IMR-90 (cell line): ENCODE measurements around the gene RASSF9. TPM values are rescaled to one million over a fixed set of nuclear protein-coding genes. Genes with fewer than 3 reads are reported as not detected.

ENCODE experiments used
- ATAC-seq: fragments of 200-7000 bp; cut with Tn5 transposase; 2 replicates; pipeline ENCODE4 v1.9.1; 2020; ENCODE audit warnings: low read depth, mild to moderate bottlenecking, moderate library complexity
- BruUV-seq: library from RNA; stranded (reverse); fragments of 400-500 nt; replicated peaks from 2 replicates; lab custom pipeline; 2021; lab: Mats Ljungman, UMichigan
- CTCF ChIA-PET: fragments of 300-600 bp; formaldehyde crosslinking; extraction: SDS; loops from one replicate; lab custom pipeline; 2021; ENCODE audit warnings: antibody characterized with exemption; lab: Yijun Ruan, JAX
- POLR2A ChIA-PET: fragments of 300-600 bp; sonication (Branson Sonifier 250); formaldehyde crosslinking; loops from one replicate; lab custom pipeline; 2022; ENCODE audit warnings: antibody characterized with exemption; ENCODE audit not compliant: unreplicated experiment; lab: Charles Lee
- DNase-seq: peaks from one replicate; pipeline ENCODE4 v3.0.0; 2013
- H2AFZ ChIP-seq: replicated peaks from 2 replicates; pipeline ENCODE3; 2013; ENCODE audit warnings: low read length, mild to moderate bottlenecking; ENCODE audit not compliant: poor library complexity
- H2AK5ac ChIP-seq: 2 replicates; pipeline ENCODE4 v1.6.1; 2013; ENCODE audit warnings: low read depth, low read length, inconsistent platforms
- H2AK9ac ChIP-seq: replicated peaks from 2 replicates; pipeline ENCODE3; 2013; ENCODE audit warnings: mild to moderate bottlenecking, low read depth, low read length, moderate library complexity; ENCODE audit not compliant: poor library complexity
- H2BK120ac ChIP-seq: 2 replicates; pipeline ENCODE4 v1.6.1; 2013; ENCODE audit warnings: low read depth, low read length, inconsistent platforms
- H2BK15ac ChIP-seq: 3 replicates; pipeline ENCODE4 v1.6.1; 2013; ENCODE audit warnings: low read depth, low read length, inconsistent platforms
- H2BK20ac ChIP-seq: 2 replicates; pipeline ENCODE4 v1.6.1; 2013; ENCODE audit warnings: low read depth, mild to moderate bottlenecking, inconsistent platforms, low read length, moderate library complexity
- H2BK5ac ChIP-seq: 2 replicates; pipeline ENCODE4 v1.6.1; 2013; ENCODE audit warnings: mild to moderate bottlenecking, low read depth, low read length, inconsistent platforms; ENCODE audit not compliant: poor library complexity, severe bottlenecking
- H3K14ac ChIP-seq: replicated peaks from 2 replicates; pipeline ENCODE4 v1.6.1; 2013; ENCODE audit warnings: low read depth, low read length, inconsistent platforms
- H3K18ac ChIP-seq: 2 replicates; pipeline ENCODE4 v1.6.1; 2013; ENCODE audit warnings: low read depth, low read length, control low read depth
- H3K23ac ChIP-seq: 2 replicates; pipeline ENCODE4 v1.6.1; 2013; ENCODE audit warnings: low read depth, low read length, inconsistent platforms
- H3K27ac ChIP-seq: 2 replicates; pipeline ENCODE4 v1.5.1; 2013; ENCODE audit warnings: mild to moderate bottlenecking, control low read depth, low read length; ENCODE audit not compliant: insufficient read depth
- H3K27me3 ChIP-seq: 2 replicates; pipeline ENCODE4 v1.6.1; 2013; ENCODE audit warnings: low read length; ENCODE audit not compliant: control insufficient read depth, insufficient read depth
- H3K36me3 ChIP-seq: 2 replicates; pipeline ENCODE4 v1.6.1; 2013; ENCODE audit warnings: low read length, mixed read lengths; ENCODE audit not compliant: control insufficient read depth, insufficient read depth
- H3K4ac ChIP-seq: 2 replicates; pipeline ENCODE4 v1.6.1; 2013; ENCODE audit warnings: low read depth, low read length, inconsistent platforms
- H3K4me1 ChIP-seq: 2 replicates; pipeline ENCODE4 v1.6.1; 2013; ENCODE audit warnings: low read length, mixed read lengths; ENCODE audit not compliant: control insufficient read depth, insufficient read depth
- H3K4me2 ChIP-seq: 2 replicates; pipeline ENCODE4 v1.6.1; 2013; ENCODE audit warnings: low read depth, mild to moderate bottlenecking, control low read depth, low read length, moderate library complexity
- H3K4me3 ChIP-seq: 2 replicates; pipeline ENCODE4 v1.5.1; 2013; ENCODE audit warnings: low read depth, mild to moderate bottlenecking, control low read depth, low read length, moderate library complexity; ENCODE audit not compliant: insufficient read depth
- H3K56ac ChIP-seq: 2 replicates; pipeline ENCODE4 v1.6.1; 2013; ENCODE audit warnings: low read length, inconsistent platforms; ENCODE audit not compliant: insufficient read depth; ENCODE audit errors: extremely low read depth
- H3K79me1 ChIP-seq, 2 experiments: 2 replicates each; pipeline ENCODE4 v1.6.1; 2013; ENCODE audit warnings: low read length in 2 of 2, inconsistent platforms in 1 of 2, low read depth in 1 of 2
- H3K9ac ChIP-seq: 2 replicates; pipeline ENCODE4 v1.6.1; 2013; ENCODE audit warnings: low read depth, low read length, control low read depth
- H3K9me1 ChIP-seq: 2 replicates; pipeline ENCODE4 v1.6.1; 2013; ENCODE audit warnings: low read length, inconsistent platforms; ENCODE audit not compliant: insufficient read depth
- H3K9me3 ChIP-seq: 2 replicates; pipeline ENCODE4 v1.6.1; 2013; ENCODE audit warnings: low read length; ENCODE audit not compliant: control insufficient read depth, insufficient read depth
- H4K20me1 ChIP-seq: 2 replicates; pipeline ENCODE4 v1.6.1; 2013; ENCODE audit warnings: low read length, inconsistent platforms; ENCODE audit not compliant: insufficient read depth
- H4K5ac ChIP-seq: 2 replicates; pipeline ENCODE4 v1.6.1; 2013; ENCODE audit warnings: mild to moderate bottlenecking, low read depth, low read length, control low read depth
- H4K8ac ChIP-seq, 2 experiments: 2 replicates each; pipeline ENCODE4 v1.6.1; 2013; ENCODE audit warnings: low read depth in 2 of 2, low read length in 2 of 2, control low read depth in 1 of 2, inconsistent platforms in 1 of 2
- H4K91ac ChIP-seq: 2 replicates; pipeline ENCODE4 v1.6.1; 2013; ENCODE audit warnings: low read depth, low read length, inconsistent platforms; ENCODE audit not compliant: insufficient read depth
- BHLHE40 ChIP-seq: fragments of 150-350 bp; IDR thresholded peaks from 2 replicates; pipeline ENCODE4 v1.6.1; 2016; ENCODE audit warnings: mild to moderate bottlenecking, low read depth, low read length
- CEBPB ChIP-seq: IDR thresholded peaks from 2 replicates; pipeline ENCODE4 v1.6.1; 2012; ENCODE audit warnings: low read depth, low read length, improper control_type of control experiment
- CHD1 ChIP-seq: IDR thresholded peaks from 2 replicates; pipeline ENCODE4 v1.6.1; 2012; ENCODE audit warnings: low read depth, low read length, improper control_type of control experiment
- CTCF ChIP-seq: conservative IDR thresholded peaks from 2 replicates; pipeline ENCODE4 v1.5.1; 2012; ENCODE audit warnings: mild to moderate bottlenecking, low read depth, low read length, improper control_type of control experiment
- FOS ChIP-seq: fragments of 150-350 bp; IDR thresholded peaks from 2 replicates; pipeline ENCODE4 v1.6.1; 2016; ENCODE audit warnings: low read depth, low read length
- MAFK ChIP-seq: IDR thresholded peaks from 2 replicates; pipeline ENCODE4 v1.6.1; 2012; ENCODE audit warnings: low read depth, low read length, improper control_type of control experiment
- MAZ ChIP-seq: IDR thresholded peaks from 2 replicates; pipeline ENCODE4 v1.6.1; 2012; ENCODE audit warnings: low read depth, mild to moderate bottlenecking, low read length, improper control_type of control experiment, moderate library complexity, borderline replicate concordance
- MXI1 ChIP-seq: IDR thresholded peaks from 2 replicates; pipeline ENCODE4 v1.6.1; 2012; ENCODE audit warnings: low read depth, mild to moderate bottlenecking, low read length, moderate library complexity, borderline replicate concordance
- NFE2L2 ChIP-seq: fragments of 150-350 bp; IDR thresholded peaks from 2 replicates; pipeline ENCODE4 v1.6.1; 2016; ENCODE audit warnings: low read depth, mild to moderate bottlenecking, low read length
- POLR2A ChIP-seq: IDR thresholded peaks from 2 replicates; pipeline ENCODE4 v1.6.1; 2012; ENCODE audit warnings: mild to moderate bottlenecking, low read depth, low read length
- RAD21 ChIP-seq: IDR thresholded peaks from 2 replicates; pipeline ENCODE4 v1.6.1; 2012; ENCODE audit warnings: low read length, improper control_type of control experiment
- RCOR1 ChIP-seq: IDR thresholded peaks from 2 replicates; pipeline ENCODE4 v1.6.1; 2012; ENCODE audit warnings: mild to moderate bottlenecking, low read length, improper control_type of control experiment; ENCODE audit not compliant: insufficient replicate concordance
- RFX5 ChIP-seq: IDR thresholded peaks from 2 replicates; pipeline ENCODE4 v1.8.0; 2012; ENCODE audit warnings: low read depth, mild to moderate bottlenecking, low read length, moderate library complexity
- SMC3 ChIP-seq: fragments of 150-350 bp; IDR thresholded peaks from 2 replicates; pipeline ENCODE4 v1.6.1; 2016; ENCODE audit warnings: low read depth, mild to moderate bottlenecking, antibody characterized with exemption, low read length, moderate library complexity
- USF2 ChIP-seq: fragments of 150-350 bp; IDR thresholded peaks from 2 replicates; pipeline ENCODE4 v1.6.1; 2017; ENCODE audit warnings: mild to moderate bottlenecking, antibody characterized with exemption, low read length, low read depth
- WGBS, 2 experiments: methylation state at CpG; one replicate each; pipeline versions ENCODE4 v1.1.5 to v1.1.7; 2013; ENCODE audit warnings: missing lambda C conversion rate in 2 of 2; ENCODE audit not compliant: insufficient read length in 1 of 2; ENCODE audit errors: extremely low coverage in 2 of 2; 5-methylcytosine and 5-hydroxymethylcytosine counted together
- dilution Hi-C: fragments of 300-500 bp; cut with HindIII; formaldehyde crosslinking; loops from one replicate; pipeline ENCODE4 v1.14.3; 2018; ENCODE audit warnings: low sequenced_read_pairs; ENCODE audit not compliant: unreplicated experiment
- in situ Hi-C: fragments of 300-500 bp; cut with MboI; formaldehyde crosslinking; loops from 3 replicates; pipeline ENCODE4 v1.14.3; 2019; ENCODE audit warnings: low sequenced_read_pairs, inconsistent platforms, mixed read lengths
- intact Hi-C: fragments of 100-400 bp; cut with micrococcal nuclease; formaldehyde crosslinking; loops from 2 replicates; pipeline ENCODE4 v1.10.0; 2022
- polyA plus RNA-seq, 3 experiments: library from polyadenylated mRNA; depleted of rRNA; stranded (reverse); fragments of >200 nt; gene quantifications; 2 replicates each; pipeline ENCODE4 v1.2.3, GENCODE V29; 2012; ENCODE audit warnings: low replicate concordance in 1 of 3
- total RNA-seq: library from RNA; depleted of rRNA; stranded (reverse); fragments of >200 nt; gene quantifications from 2 replicates; pipeline ENCODE4 v1.2.3, GENCODE V29; 2012
- TF ChIP-seq, protein P1 (sequence below): fragments of 150-350 bp; IDR thresholded peaks from 2 replicates; pipeline ENCODE4 v1.6.1; 2016; ENCODE audit warnings: low read depth, mild to moderate bottlenecking, low read length, moderate library complexity, borderline replicate concordance

Gene RASSF9
- total and polyA plus RNA-seq, 2 of the 4 experiments (the other 2 are of a cell fraction), result 0.09 to 0.18 TPM

DNA sequence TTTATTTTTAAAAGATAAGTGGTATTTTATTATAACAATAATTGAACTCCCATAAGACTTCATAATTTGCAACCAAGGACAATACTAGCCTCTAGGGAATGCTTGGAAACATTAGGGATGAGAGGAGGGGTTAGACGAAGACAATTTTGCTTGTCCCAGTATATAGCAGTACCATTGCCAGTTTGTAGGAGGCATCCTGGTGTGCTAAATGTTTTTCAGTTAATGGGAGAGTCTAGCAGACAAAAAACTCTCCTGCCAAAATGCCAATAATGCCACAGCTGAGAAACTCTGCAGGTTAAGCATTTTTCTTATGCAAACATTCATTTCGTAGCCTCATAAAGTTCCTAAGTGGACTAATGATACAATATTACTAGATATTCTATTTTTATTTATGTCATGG lies 38.1 kb downstream of the RASSF9 start:
- no peaks in the 10 kb centered on the region for H3K9me1 ChIP-seq
- H2BK15ac ChIP-seq, result no peak overlapping the region
- H3K79me1 ChIP-seq, result no peaks in the 10 kb centered on the region
- no peak overlapping the region for H2AK9ac ChIP-seq
- no peaks in the 10 kb centered on the region for H3K4me1 ChIP-seq
- CTCF ChIA-PET, result no interaction called here
- no peaks in the 10 kb centered on the region for H3K27me3 ChIP-seq
- in situ Hi-C loops (no loop called here), intact Hi-C loops (no loop called here), dilution Hi-C loops (no loop called here)
- DNase-seq (no peak), ATAC-seq (no peak)
- H3K9ac ChIP-seq, result no peak overlapping the region
- H3K56ac ChIP-seq, result no peak overlapping the region
- no peak overlapping the region for H3K14ac ChIP-seq
- no peak overlapping the region for H4K8ac ChIP-seq
- H3K23ac ChIP-seq, result no peak overlapping the region
- H2BK20ac ChIP-seq, result no peak overlapping the region
- POLR2A ChIA-PET, result no interaction called here
- H2BK120ac ChIP-seq, result no peak overlapping the region
- no peak overlapping the region for H2AK5ac ChIP-seq
- no peak for TF ChIP-seq SMC3
- TF ChIP-seq, protein P1, sequence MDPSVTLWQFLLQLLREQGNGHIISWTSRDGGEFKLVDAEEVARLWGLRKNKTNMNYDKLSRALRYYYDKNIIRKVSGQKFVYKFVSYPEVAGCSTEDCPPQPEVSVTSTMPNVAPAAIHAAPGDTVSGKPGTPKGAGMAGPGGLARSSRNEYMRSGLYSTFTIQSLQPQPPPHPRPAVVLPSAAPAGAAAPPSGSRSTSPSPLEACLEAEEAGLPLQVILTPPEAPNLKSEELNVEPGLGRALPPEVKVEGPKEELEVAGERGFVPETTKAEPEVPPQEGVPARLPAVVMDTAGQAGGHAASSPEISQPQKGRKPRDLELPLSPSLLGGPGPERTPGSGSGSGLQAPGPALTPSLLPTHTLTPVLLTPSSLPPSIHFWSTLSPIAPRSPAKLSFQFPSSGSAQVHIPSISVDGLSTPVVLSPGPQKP, result no peak
- no peak for TF ChIP-seq RCOR1
- no peak for TF ChIP-seq MAZ
- no peak for TF ChIP-seq BHLHE40
- no peak for TF ChIP-seq CTCF
- TF ChIP-seq MXI1, result no peak
- TF ChIP-seq FOS, result no peak
- TF ChIP-seq CHD1, result no peak
- no peak for TF ChIP-seq CEBPB
- TF ChIP-seq RFX5, result no peak
- no peak for TF ChIP-seq POLR2A
- TF ChIP-seq MAFK, result no peak
- TF ChIP-seq NFE2L2, result no peak
- no peak for TF ChIP-seq USF2
- no peak for TF ChIP-seq RAD21
- no peak overlapping the region for H4K5ac ChIP-seq
- H3K36me3 ChIP-seq, result no peaks in the 10 kb centered on the region
- BruUV-seq, result no TSS peak
- no peak overlapping the region for H3K4me3 ChIP-seq
- H4K20me1 ChIP-seq, result no peaks in the 10 kb centered on the region
- H3K4ac ChIP-seq, result no peak overlapping the region
- no peak overlapping the region for H3K4me2 ChIP-seq
- no peak overlapping the region for H4K91ac ChIP-seq
- H2AFZ ChIP-seq, result no peak overlapping the region
- no peak overlapping the region for H3K27ac ChIP-seq
- no peaks in the 10 kb centered on the region for H3K9me3 ChIP-seq
- no peak overlapping the region for H2BK5ac ChIP-seq
- H3K18ac ChIP-seq, result no peak overlapping the region
- no CpG with 5 or more reads among the region's 2 CpGs for WGBS, 2 experiments
